Measurements from ENCODE around the gene RPL3. TPM values are rescaled to one million over a fixed set of nuclear protein-coding genes. Genes with fewer than 3 reads are reported as not detected.

Gene RPL3
- total RNA-seq, 1 experiment from 2014 or later: 1,668 TPM

DNA sequence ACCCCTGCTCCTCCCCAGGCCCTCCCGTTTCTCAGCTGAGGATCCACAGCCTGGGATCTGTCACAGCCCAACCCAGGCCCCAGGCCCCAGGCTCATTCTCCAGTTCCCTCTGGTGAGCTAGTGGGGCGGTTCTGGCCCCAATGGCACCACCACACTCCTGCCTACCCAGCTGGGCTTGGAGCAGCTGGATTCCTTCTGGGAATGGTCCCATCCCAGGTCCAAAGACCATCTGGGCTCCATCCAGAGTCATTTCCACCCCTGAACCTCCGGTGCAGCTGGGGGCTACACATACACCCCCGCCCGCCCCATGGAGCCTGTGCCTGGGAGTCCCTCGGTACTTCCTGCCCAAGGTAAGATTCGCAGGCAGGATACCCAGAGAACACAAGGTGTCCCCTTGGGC, 39.2 kb downstream of the RPL3 start:
- CTCF ChIA-PET: no interaction called here
- H3K4me3 ChIP-seq (ENCODE audit: low read depth, low read length): no peak overlapping the region
- Mint-ChIP-seq H3K27ac (ENCODE audit: unreplicated experiment) (no peak overlapping the region), H3K4me3 (ENCODE audit: unreplicated experiment) (no peak overlapping the region), H3K27me3 (ENCODE audit: insufficient read depth, unreplicated experiment) (no peaks in the 10 kb centered on the region), H3K4me1 (ENCODE audit: low read depth, unreplicated experiment) (no peaks in the 10 kb centered on the region), H3K9me3 (ENCODE audit: unreplicated experiment) (peaks cover under 1% of the 10 kb centered on the region), H3K36me3 (ENCODE audit: insufficient read depth, unreplicated experiment) (no peaks in the 10 kb centered on the region)
- DNase-seq: no peak
- no peaks in the 10 kb centered on the region for H3K4me1 ChIP-seq
- POLR2A ChIA-PET: no interaction called here
- no peak for TF ChIP-seq CTCF (IDR thresholded peaks at IDR 0.05; ENCODE audit: insufficient read depth in 1 of 2, low read depth in 1 of 2, low read length in 1 of 2, severe bottlenecking in 1 of 2, unreplicated experiment in 1 of 2)
- intact Hi-C loops (cut with micrococcal nuclease; ENCODE audit: unreplicated experiment): no loop called here
- no TSS peak for BruUV-seq (replicated peaks)
- no peaks in the 10 kb centered on the region for H3K36me3 ChIP-seq (ENCODE audit: control insufficient read depth, insufficient read depth, low read length)
- H3K9me3 ChIP-seq: no peaks in the 10 kb centered on the region
- no peaks in the 10 kb centered on the region for H3K27me3 ChIP-seq (replicated peaks; ENCODE audit: control insufficient read depth, insufficient read depth, low read length)

DNA sequence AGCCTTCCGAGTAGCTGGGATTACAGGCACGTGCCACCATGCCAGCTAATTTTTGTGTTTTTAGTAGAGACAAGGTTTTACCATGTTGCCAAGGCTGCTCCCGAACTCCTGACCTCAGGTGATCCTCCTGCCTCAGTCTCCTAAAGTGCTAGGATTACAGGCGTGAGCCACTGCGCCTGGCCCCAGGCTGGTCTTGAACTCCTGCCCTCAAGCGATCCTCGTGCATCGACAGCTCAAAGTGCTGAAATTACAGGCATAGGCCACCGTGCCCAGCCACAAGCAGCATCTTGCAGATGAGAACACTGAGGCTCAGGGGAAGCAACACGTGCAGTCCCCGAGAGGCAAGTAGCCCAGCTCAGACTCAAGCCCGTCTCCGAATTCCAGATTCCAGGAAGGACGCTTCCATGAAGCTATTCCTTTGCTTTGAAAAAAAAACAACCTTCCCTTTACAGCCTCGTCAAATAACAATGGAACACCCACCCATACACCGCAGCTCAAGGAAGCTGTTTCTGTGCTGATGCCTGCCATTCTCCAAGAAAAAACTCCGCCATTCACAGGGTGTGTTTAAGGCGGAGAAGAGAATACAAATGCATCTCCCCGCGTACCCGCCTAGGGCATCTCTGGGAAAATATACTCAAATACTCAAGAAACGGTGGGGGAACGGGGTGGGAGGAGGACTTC, 40.1 kb downstream of the RPL3 start:
- no peaks in the 10 kb centered on the region for H3K4me1 Mint-ChIP-seq (ENCODE audit: low read depth, unreplicated experiment)
- no peaks in the 10 kb centered on the region for H3K9me3 Mint-ChIP-seq (ENCODE audit: unreplicated experiment)
- intact Hi-C loops (cut with micrococcal nuclease; ENCODE audit: unreplicated experiment): no loop called here
- ChIA-PET CTCF (no interaction called here), POLR2A (no interaction called here)
- no TSS peak for BruUV-seq (replicated peaks)
- H3K4me3 Mint-ChIP-seq (ENCODE audit: unreplicated experiment): no peak overlapping the region
- no peak overlapping the region for H3K27ac Mint-ChIP-seq (ENCODE audit: unreplicated experiment)
- Histone ChIP-seq H3K9me3 (no peaks in the 10 kb centered on the region), H3K36me3 (ENCODE audit: control insufficient read depth, insufficient read depth, low read length) (no peaks in the 10 kb centered on the region), H3K4me1 (no peaks in the 10 kb centered on the region), H3K27me3 (replicated peaks; ENCODE audit: control insufficient read depth, insufficient read depth, low read length) (no peaks in the 10 kb centered on the region), H3K4me3 (ENCODE audit: low read depth, low read length) (no peak overlapping the region)
- H3K27me3 Mint-ChIP-seq (ENCODE audit: insufficient read depth, unreplicated experiment): no peaks in the 10 kb centered on the region
- H3K36me3 Mint-ChIP-seq (ENCODE audit: insufficient read depth, unreplicated experiment): no peaks in the 10 kb centered on the region
- DNase-seq: no peak
- TF ChIP-seq CTCF (IDR thresholded peaks at IDR 0.05; ENCODE audit: insufficient read depth in 1 of 2, low read depth in 1 of 2, low read length in 1 of 2, severe bottlenecking in 1 of 2, unreplicated experiment in 1 of 2): no peak

- no peak overlapping the region for H3K4me3 Mint-ChIP-seq (ENCODE audit: unreplicated experiment)
- BruUV-seq (replicated peaks): no TSS peak
- H3K4me3 ChIP-seq (ENCODE audit: low read depth, low read length): no peak overlapping the region
- POLR2A ChIA-PET: no interaction called here
- H3K4me1 ChIP-seq: no peaks in the 10 kb centered on the region
- no peak for DNase-seq
- no peaks in the 10 kb centered on the region for H3K4me1 Mint-ChIP-seq (ENCODE audit: low read depth, unreplicated experiment)
- H3K27me3 Mint-ChIP-seq (ENCODE audit: insufficient read depth, unreplicated experiment): no peaks in the 10 kb centered on the region
- no peak overlapping the region for H3K27ac Mint-ChIP-seq (ENCODE audit: unreplicated experiment)
- intact Hi-C loops (cut with micrococcal nuclease; ENCODE audit: unreplicated experiment): no loop called here
- no peaks in the 10 kb centered on the region for H3K9me3 Mint-ChIP-seq (ENCODE audit: unreplicated experiment)
- H3K9me3 ChIP-seq: no peaks in the 10 kb centered on the region
- H3K36me3 ChIP-seq (ENCODE audit: control insufficient read depth, insufficient read depth, low read length): no peaks in the 10 kb centered on the region
- no peaks in the 10 kb centered on the region for H3K27me3 ChIP-seq (replicated peaks; ENCODE audit: control insufficient read depth, insufficient read depth, low read length)
- no peaks in the 10 kb centered on the region for H3K36me3 Mint-ChIP-seq (ENCODE audit: insufficient read depth, unreplicated experiment)
- CTCF ChIA-PET: interaction anchor here (0.8 kb wide), 1 partner anchor 38 kb away, joined by 3 read pairs; no protein-coding TSS in a partner anchor
- TF ChIP-seq CTCF (IDR thresholded peaks at IDR 0.05; ENCODE audit: insufficient read depth in 1 of 2, low read depth in 1 of 2, low read length in 1 of 2, severe bottlenecking in 1 of 2, unreplicated experiment in 1 of 2): no peak
These were observed 41.4 kb downstream of the RPL3 start for GRCh38 chr22:39278040-39278439.
